Measurements from ENCODE around the gene ATP6V1B1.

GRCh38 chr2:70907130-70908057, 28.3 kb upstream of the ATP6V1B1 start:
- TF ChIP-seq RBM25 (IDR thresholded peaks at IDR 0.05; ENCODE audit: low read depth, low read length, severe bottlenecking), result no peak
- TF ChIP-seq ZNF644 (tag; IDR thresholded peaks at IDR 0.05; ENCODE audit: low read depth), result no peak
- TF ChIP-seq, protein P1, sequence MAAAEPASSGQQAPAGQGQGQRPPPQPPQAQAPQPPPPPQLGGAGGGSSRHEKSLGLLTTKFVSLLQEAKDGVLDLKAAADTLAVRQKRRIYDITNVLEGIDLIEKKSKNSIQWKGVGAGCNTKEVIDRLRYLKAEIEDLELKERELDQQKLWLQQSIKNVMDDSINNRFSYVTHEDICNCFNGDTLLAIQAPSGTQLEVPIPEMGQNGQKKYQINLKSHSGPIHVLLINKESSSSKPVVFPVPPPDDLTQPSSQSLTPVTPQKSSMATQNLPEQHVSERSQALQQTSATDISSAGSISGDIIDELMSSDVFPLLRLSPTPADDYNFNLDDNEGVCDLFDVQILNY (CRISPR knock-in tag; IDR thresholded peaks at IDR 0.05), result no peak
- TF ChIP-seq YY1 (IDR thresholded peaks at IDR 0.05; ENCODE audit: borderline replicate concordance in 1 of 3, control insufficient read depth in 1 of 3, extremely low read depth in 1 of 3, insufficient read depth in 3 of 3, insufficient read length in 1 of 3, insufficient replicate concordance in 2 of 3, low read depth in 1 of 3, low read length in 2 of 3), result no peak
- TF ChIP-seq ARID4B (CRISPR knock-in tag; IDR thresholded peaks at IDR 0.05), result no peak
- no peak for TF ChIP-seq DNMT1 (IDR thresholded peaks at IDR 0.05)
- TF ChIP-seq, protein P2, sequence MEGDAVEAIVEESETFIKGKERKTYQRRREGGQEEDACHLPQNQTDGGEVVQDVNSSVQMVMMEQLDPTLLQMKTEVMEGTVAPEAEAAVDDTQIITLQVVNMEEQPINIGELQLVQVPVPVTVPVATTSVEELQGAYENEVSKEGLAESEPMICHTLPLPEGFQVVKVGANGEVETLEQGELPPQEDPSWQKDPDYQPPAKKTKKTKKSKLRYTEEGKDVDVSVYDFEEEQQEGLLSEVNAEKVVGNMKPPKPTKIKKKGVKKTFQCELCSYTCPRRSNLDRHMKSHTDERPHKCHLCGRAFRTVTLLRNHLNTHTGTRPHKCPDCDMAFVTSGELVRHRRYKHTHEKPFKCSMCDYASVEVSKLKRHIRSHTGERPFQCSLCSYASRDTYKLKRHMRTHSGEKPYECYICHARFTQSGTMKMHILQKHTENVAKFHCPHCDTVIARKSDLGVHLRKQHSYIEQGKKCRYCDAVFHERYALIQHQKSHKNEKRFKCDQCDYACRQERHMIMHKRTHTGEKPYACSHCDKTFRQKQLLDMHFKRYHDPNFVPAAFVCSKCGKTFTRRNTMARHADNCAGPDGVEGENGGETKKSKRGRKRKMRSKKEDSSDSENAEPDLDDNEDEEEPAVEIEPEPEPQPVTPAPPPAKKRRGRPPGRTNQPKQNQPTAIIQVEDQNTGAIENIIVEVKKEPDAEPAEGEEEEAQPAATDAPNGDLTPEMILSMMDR (IDR thresholded peaks at IDR 0.05 in 2 of 3, conservative IDR thresholded peaks at IDR 0.05 in 1 of 3; ENCODE audit: insufficient read depth in 2 of 3, low read depth in 1 of 3, low read length in 3 of 3), result no peak
- TF ChIP-seq ZBTB7A (IDR thresholded peaks at IDR 0.05; ENCODE audit: borderline replicate concordance, control insufficient read depth, low read depth, low read length), result no peak
- TF ChIP-seq, protein P3, sequence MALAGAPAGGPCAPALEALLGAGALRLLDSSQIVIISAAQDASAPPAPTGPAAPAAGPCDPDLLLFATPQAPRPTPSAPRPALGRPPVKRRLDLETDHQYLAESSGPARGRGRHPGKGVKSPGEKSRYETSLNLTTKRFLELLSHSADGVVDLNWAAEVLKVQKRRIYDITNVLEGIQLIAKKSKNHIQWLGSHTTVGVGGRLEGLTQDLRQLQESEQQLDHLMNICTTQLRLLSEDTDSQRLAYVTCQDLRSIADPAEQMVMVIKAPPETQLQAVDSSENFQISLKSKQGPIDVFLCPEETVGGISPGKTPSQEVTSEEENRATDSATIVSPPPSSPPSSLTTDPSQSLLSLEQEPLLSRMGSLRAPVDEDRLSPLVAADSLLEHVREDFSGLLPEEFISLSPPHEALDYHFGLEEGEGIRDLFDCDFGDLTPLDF (CRISPR knock-in tag; IDR thresholded peaks at IDR 0.05), result no peak
- TF ChIP-seq ZNF24 (IDR thresholded peaks at IDR 0.05), result no peak
- TF ChIP-seq ZNF707 (CRISPR knock-in tag; conservative IDR thresholded peaks at IDR 0.05), result no peak
- no peak for TF ChIP-seq SPI1 (IDR thresholded peaks at IDR 0.05; ENCODE audit: borderline replicate concordance, low read depth, low read length)
